Tibial nerve (tissue), 4 donors: Measurements from ENCODE around the gene DBH. TPM values are rescaled to one million over a fixed set of nuclear protein-coding genes. Genes with fewer than 3 reads are reported as not detected.

Experiments
- DNase-seq, 2 donors: peaks; one replicate each; pipeline ENCODE4 v3.0.0-alpha.2; 2019; ENCODE audit warnings: low spot score in 2 of 2
- H3K27ac ChIP-seq, 4 donors: fragments of 200-600 bp; sonication (generic) in 3 of 4; one replicate each; pipeline ENCODE4 v1.5.1; 2017 to 2019; ENCODE audit warnings: mild to moderate bottlenecking in 1 of 4
- H3K27me3 ChIP-seq, 2 donors: fragments of 200-600 bp; sonication (generic) in 1 of 2; one replicate each; pipeline versions ENCODE4 v1.5.1 to v1.6.0; 2017 to 2019
- H3K36me3 ChIP-seq, 3 donors: fragments of 200-600 bp; sonication (generic); one replicate each; pipeline ENCODE4 v1.5.1; 2018 to 2019
- H3K4me1 ChIP-seq, 4 donors: fragments of 200-600 bp; sonication (generic) in 3 of 4; one replicate each; pipeline ENCODE4 v1.5.1; 2017 to 2019
- H3K4me3 ChIP-seq, 4 donors: fragments of 200-600 bp; sonication (generic) in 3 of 4; one replicate each; pipeline ENCODE4 v1.5.1; 2017 to 2019; ENCODE audit warnings: mild to moderate bottlenecking in 1 of 4, moderate library complexity in 1 of 4
- H3K9me3 ChIP-seq, 4 donors: fragments of 200-600 bp; sonication (generic) in 3 of 4; one replicate each; pipeline ENCODE4 v1.5.1; 2017 to 2019
- EP300 ChIP-seq, 2 donors: sonication (generic); formaldehyde crosslinking; IDR thresholded peaks; one replicate each; pipeline ENCODE4 v1.6.1; 2017; ENCODE audit warnings: antibody characterized with exemption in 2 of 2, mild to moderate bottlenecking in 1 of 2
- POLR2A ChIP-seq, 2 donors: fragments of 450-650 bp; IDR thresholded peaks; one replicate each; pipeline ENCODE4 v1.6.1; 2017; ENCODE audit warnings: antibody characterized with exemption in 2 of 2, mild to moderate bottlenecking in 2 of 2, moderate library complexity in 2 of 2
- WGBS, 2 donors: methylation state at CpG; one replicate each; pipeline ENCODE4 v1.1.5; 2018; 5-methylcytosine and 5-hydroxymethylcytosine counted together
- total RNA-seq, 4 donors: library from RNA; depleted of rRNA; stranded (reverse); fragments of >200 nt; gene quantifications; one replicate each; pipeline ENCODE4 v1.1.0, GENCODE V29; 2016
- TF ChIP-seq, protein P1 (sequence below), 5 experiments: fragments of 200-600 bp in 3 of 5; fragments of 450-650 bp in 2 of 5; sonication (generic) in 3 of 5; IDR thresholded peaks; one replicate each; pipeline ENCODE4 v1.5.1; 2016 to 2019; ENCODE audit warnings: antibody characterized with exemption in 5 of 5, mild to moderate bottlenecking in 3 of 5, moderate library complexity in 2 of 5

DBH gene
- total RNA-seq, 4 donors from 2014 or later = under 0.01 to 1.2 (median 0.22) TPM; not detected in 1

DNA sequence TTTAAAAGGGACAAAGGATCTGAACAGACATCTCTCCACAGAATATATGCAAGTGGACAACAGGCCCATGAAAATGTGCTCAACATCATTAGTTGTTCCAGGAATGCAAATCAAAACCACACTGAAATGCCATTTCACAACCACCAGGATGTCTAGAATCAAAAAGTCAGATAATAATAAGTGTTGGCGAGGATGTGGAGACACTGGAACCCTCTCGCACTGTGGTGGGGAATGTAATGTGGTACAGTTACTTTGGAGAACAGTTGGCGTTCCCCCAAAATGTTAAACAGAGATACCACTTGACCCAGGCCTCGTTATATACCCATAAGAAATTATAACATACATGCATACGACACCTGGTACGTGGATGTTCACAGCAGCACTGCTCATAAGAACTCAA, 63.4 kb downstream of the DBH start:
- peaks cover 0 to 16% (median 0%) of the 10 kb centered on the region in 3 donors for H3K36me3 ChIP-seq
- H3K9me3 ChIP-seq = no peaks in the 10 kb centered on the region
- WGBS, 2 donors = 95% methylated on average over 6 of the region's 6 CpGs
- peaks cover 0 to 16% (median 10%) of the 10 kb centered on the region in 4 donors for H3K4me1 ChIP-seq
- H3K4me3 ChIP-seq = no peak overlapping the region
- TF ChIP-seq EP300 (IDR thresholded peaks at IDR 0.05) (no peak), POLR2A (IDR thresholded peaks at IDR 0.05) (no peak)
- TF ChIP-seq, protein P1, sequence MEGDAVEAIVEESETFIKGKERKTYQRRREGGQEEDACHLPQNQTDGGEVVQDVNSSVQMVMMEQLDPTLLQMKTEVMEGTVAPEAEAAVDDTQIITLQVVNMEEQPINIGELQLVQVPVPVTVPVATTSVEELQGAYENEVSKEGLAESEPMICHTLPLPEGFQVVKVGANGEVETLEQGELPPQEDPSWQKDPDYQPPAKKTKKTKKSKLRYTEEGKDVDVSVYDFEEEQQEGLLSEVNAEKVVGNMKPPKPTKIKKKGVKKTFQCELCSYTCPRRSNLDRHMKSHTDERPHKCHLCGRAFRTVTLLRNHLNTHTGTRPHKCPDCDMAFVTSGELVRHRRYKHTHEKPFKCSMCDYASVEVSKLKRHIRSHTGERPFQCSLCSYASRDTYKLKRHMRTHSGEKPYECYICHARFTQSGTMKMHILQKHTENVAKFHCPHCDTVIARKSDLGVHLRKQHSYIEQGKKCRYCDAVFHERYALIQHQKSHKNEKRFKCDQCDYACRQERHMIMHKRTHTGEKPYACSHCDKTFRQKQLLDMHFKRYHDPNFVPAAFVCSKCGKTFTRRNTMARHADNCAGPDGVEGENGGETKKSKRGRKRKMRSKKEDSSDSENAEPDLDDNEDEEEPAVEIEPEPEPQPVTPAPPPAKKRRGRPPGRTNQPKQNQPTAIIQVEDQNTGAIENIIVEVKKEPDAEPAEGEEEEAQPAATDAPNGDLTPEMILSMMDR (IDR thresholded peaks at IDR 0.05) = no peak
- H3K27ac ChIP-seq = no peak overlapping the region
- DNase-seq = no peak
- H3K27me3 ChIP-seq = peaks cover 0 to 17% of the 10 kb centered on the region in 2 donors

GRCh38 chr9:133700819-133701320, 64.7 kb downstream of the DBH start:
- Histone ChIP-seq H3K4me1 (peaks cover 0 to 16% (median 10%) of the 10 kb centered on the region in 4 donors), H3K4me3 (no peak overlapping the region), H3K36me3 (peaks cover 0 to 9% (median 0%) of the 10 kb centered on the region in 3 donors), H3K27ac (peak overlapping the region in 1 of 4 donors; percentile 73), H3K9me3 (no peaks in the 10 kb centered on the region), H3K27me3 (peaks cover 0 to 17% of the 10 kb centered on the region in 2 donors)
- no peak for DNase-seq
- WGBS, 2 donors = 71 to 76% methylated on average over 4 of the region's 4 CpGs
- TF ChIP-seq POLR2A (IDR thresholded peaks at IDR 0.05) (no peak), EP300 (IDR thresholded peaks at IDR 0.05) (no peak)
- TF ChIP-seq, protein P1 (IDR thresholded peaks at IDR 0.05) = no peak

DNA sequence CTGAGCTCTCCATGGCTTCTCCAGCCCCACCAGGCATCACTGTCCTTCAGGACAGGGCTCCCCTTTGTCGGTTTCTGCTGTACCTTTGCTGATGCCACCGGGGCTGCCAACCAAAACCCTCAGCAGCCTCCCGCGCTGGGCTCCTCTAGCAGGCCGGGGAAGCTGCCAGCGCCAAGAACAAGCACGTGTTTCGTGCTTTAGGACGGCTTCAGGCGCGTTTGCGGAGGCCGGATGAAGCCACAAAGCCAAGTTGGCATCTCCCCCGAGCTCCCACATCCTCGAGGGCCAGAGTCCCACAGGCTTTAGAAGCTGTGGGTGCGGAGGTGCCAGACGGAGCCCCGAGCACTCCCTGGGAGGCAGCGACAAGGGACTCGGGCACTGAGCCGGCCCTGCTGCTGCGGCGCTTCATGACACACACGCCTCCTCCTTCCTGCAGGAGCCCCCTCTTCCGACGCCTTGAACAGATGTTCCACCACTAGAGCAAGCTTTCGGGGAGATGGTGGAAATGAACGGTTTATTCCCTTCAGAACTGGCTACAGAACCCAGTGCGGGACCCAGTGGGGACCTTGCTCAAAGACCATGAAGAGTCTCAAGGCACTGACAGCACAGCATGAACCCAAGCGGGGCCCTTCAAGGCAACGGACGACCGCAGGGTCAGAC, 65.3 kb downstream of the DBH start:
- Histone ChIP-seq H3K4me1 (peaks cover 0 to 19% (median 10%) of the 10 kb centered on the region in 4 donors), H3K27me3 (peaks cover 0 to 17% of the 10 kb centered on the region in 2 donors), H3K9me3 (no peaks in the 10 kb centered on the region), H3K4me3 (peak overlapping the region in 1 of 4 donors; percentile 41), H3K36me3 (peaks cover 0 to 9% (median 0%) of the 10 kb centered on the region in 3 donors), H3K27ac (peak overlapping the region in 2 of 4 donors; percentile 73 to 77)
- DNase-seq = no peak
- 90 to 94% methylated on average over 23 to 33 of the region's 33 CpGs for WGBS, 2 donors
- TF ChIP-seq POLR2A (IDR thresholded peaks at IDR 0.05) (no peak), EP300 (IDR thresholded peaks at IDR 0.05) (no peak)
- TF ChIP-seq, protein P1 (IDR thresholded peaks at IDR 0.05) = no peak

DNA sequence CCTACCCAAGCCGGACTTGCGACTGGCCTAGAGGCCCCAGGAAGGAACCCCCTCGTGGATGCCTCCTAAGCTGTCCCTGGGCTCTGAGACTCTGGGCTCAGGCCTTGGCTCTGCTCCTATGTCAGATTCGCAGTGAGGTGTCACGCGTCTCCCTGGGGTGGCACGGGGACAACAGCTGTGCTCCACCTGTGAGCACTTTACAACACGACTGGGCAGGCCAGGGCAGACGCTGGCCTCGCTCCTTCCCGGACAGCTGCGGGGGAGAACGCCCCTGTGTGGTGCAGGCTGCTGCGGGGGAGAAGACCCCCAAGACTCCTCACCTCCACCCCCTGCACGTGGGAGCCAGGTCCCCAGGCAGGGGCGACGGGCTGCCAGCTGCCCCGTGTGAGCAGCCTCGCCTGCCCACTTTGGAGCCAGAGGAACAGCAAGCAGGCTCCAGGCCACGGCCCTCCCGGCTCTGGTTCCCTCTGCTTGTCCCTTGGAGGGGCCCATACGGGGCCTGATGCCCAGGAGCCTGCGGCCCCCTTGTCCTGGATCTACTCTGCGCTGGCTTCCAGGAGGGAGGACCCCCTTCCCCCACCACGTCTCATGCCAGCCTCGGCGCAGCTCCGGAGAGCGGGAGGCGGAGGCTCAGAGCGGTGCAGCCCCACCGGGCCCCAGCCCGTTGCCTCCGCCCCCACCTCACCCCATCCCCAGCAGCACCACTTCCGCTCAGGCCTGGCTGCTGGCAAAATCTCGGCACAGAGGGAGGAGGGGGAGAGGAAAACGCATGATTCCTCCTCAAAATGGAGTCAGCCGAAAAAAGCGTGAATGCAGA, 66.0 kb downstream of the DBH start:
- peaks cover 0 to 26% (median 12%) of the 10 kb centered on the region in 4 donors for H3K4me1 ChIP-seq
- no peaks in the 10 kb centered on the region for H3K9me3 ChIP-seq
- 37 to 51% methylated on average over 5 to 28 of the region's 39 CpGs for WGBS, 2 donors
- DNase-seq = no peak
- TF ChIP-seq, protein P1 (IDR thresholded peaks at IDR 0.05) = no peak
- TF ChIP-seq POLR2A (IDR thresholded peaks at IDR 0.05) (no peak), EP300 (IDR thresholded peaks at IDR 0.05) (no peak)
- peak overlapping the region; percentile 15 to 50 (median 36) for H3K4me3 ChIP-seq
- peaks cover 0 to 9% (median 0%) of the 10 kb centered on the region in 3 donors for H3K36me3 ChIP-seq
- H3K27ac ChIP-seq = peak overlapping the region in 3 of 4 donors; percentile 73 to 77 (median 73)
- peaks cover 0 to 17% of the 10 kb centered on the region in 2 donors for H3K27me3 ChIP-seq
